OCI-M1 (cell line): ENCODE results near the gene SLC41A2.

Source experiments
- DNase-seq: peaks from one replicate; lab custom pipeline; 2025; lab: John Stamatoyannopoulos, UW

SLC41A2 gene

GRCh38 chr12:104929368-104929767 lies 28.7 kb downstream of the SLC41A2 start:
- DNase-seq = no peak

GRCh38 chr12:104928036-104928745 lies 29.9 kb downstream of the SLC41A2 start:
- no peak for DNase-seq

DNA sequence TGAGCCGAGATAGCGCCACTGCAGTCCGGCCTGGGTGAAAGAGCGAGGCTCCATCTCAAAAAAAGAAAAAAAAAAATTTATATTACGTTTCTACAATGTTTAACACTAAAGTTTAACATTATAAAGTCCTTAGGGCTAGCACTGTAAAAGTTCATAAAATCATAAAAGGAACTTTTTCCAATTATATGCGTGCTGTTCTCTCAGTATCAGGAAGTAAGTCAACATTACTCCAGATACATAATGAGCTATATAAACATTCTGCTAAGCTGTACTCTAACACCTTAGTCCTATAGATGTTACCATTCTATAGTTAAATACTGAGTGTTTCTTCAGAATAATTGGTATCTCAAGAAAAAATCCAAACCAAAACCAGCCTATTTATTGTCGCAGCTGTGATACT lies 32.6 kb downstream of the SLC41A2 start:
- DNase-seq = no peak

DNA sequence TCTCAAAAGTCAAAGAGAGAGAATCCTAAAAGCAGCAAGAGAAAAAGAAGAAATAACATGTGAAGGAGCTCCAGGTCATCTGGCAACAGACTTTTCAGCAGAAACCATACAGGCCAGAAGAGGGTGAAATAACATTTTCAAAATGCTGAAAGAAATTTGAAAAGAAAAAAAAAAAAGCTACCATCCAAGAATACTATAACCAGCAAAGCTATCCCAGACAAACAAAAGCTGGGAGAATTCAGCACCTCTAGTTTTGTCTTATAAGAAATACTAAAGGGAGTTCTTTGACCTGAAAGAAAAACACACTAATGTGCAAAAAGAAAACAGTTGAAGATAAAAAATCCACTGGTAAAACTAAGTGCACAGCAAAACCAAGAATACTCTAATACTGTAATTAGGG lies 36.8 kb downstream of the SLC41A2 start:
- no peak for DNase-seq

GRCh38 chr12:104911942-104912341 lies 46.1 kb downstream of the SLC41A2 start:
- no peak for DNase-seq

DNA sequence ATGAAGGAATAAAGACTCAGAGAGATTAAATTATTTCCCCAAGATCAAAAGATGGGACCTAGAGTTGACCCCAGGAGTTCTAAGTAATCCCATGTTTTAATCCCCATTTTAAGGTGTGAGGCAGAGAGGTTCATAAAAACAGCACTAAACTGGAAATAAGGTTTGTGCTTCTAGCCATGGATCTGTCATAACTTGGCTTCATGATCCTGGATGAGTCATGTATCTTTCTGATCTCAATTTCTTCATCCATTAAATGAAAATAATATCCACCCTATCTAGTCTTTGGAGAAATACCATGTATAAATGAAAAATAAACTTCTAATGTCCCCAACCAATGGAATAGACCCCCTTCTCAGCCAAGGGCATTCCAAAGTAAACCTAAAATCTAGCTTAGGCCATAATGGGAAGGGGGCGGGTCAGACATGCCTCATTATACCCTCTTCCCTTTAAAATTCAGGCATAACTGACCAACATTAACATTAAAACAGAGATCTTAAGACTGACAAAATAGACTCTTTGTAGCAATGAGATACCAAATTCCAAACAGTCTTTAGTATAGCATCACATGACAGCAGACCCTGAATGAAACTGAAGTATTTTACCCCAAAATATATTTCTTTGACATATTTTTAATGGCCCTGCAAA lies 47.8 kb downstream of the SLC41A2 start:
- DNase-seq = no peak

DNA sequence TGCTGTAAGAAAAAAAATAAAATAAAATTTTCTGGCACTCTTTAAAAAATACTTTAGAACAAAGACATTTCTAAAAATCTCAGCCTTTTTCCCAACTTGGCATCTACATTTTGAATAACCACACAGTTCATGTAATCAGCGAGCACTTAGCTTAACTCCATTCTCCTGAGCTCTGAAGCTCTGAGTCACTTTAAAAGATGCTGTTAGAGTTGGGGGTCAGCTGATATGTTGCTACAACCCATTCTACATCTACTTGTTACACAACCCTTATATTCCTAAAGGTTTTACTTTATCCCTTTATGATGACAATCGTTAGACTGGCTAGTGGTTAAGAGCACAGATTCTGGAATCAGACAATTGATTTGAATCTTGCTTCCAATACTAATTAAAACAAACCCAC lies 48.3 kb downstream of the SLC41A2 start:
- no peak for DNase-seq
